Trophoblast cell (in vitro differentiated cells and primary cell): ENCODE measurements around the gene SUCLG2.

Experiments
- DNase-seq, 2 donors: peaks; one replicate each; pipeline ENCODE4 v3.0.0-alpha.2; 2016
- H2AFZ ChIP-seq: 2 replicates; pipeline ENCODE4 v1.6.1; 2013; ENCODE audit warnings: low read length, moderate library complexity, mild to moderate bottlenecking; ENCODE audit not compliant: insufficient read depth, poor library complexity
- H2AK5ac ChIP-seq: 2 replicates; pipeline ENCODE4 v1.6.1; 2013; ENCODE audit warnings: mild to moderate bottlenecking, low read length
- H2BK120ac ChIP-seq: 2 replicates; pipeline ENCODE4 v1.6.1; 2013; ENCODE audit warnings: low read length, mild to moderate bottlenecking, moderate library complexity; ENCODE audit not compliant: insufficient read depth, poor library complexity
- H2BK12ac ChIP-seq: 2 replicates; pipeline ENCODE4 v1.6.1; 2013; ENCODE audit warnings: mild to moderate bottlenecking, low read length, moderate library complexity
- H2BK5ac ChIP-seq: 2 replicates; pipeline ENCODE4 v1.6.1; 2013; ENCODE audit warnings: low read length, low read depth, moderate library complexity, mild to moderate bottlenecking; ENCODE audit not compliant: poor library complexity
- H3K14ac ChIP-seq: 2 replicates; pipeline ENCODE4 v1.6.1; 2013; ENCODE audit warnings: mild to moderate bottlenecking, low read length
- H3K18ac ChIP-seq: 2 replicates; pipeline ENCODE4 v1.6.1; 2013; ENCODE audit warnings: mild to moderate bottlenecking, low read length
- H3K23ac ChIP-seq: 2 replicates; pipeline ENCODE4 v1.6.1; 2013; ENCODE audit warnings: low read length
- H3K27ac ChIP-seq: 2 replicates; pipeline ENCODE4 v1.5.1; 2013; ENCODE audit warnings: low read depth, mild to moderate bottlenecking, inconsistent platforms, low read length, moderate library complexity
- H3K27me3 ChIP-seq: 2 replicates; pipeline ENCODE4 v1.6.1; 2013; ENCODE audit warnings: inconsistent platforms, mild to moderate bottlenecking, low read length, moderate library complexity; ENCODE audit not compliant: insufficient read depth
- H3K36me3 ChIP-seq, 2 experiments: 1 replicate in 1 of 2; 2 replicates in 1 of 2; pipeline ENCODE4 v1.6.1; 2013; ENCODE audit warnings: low read length in 2 of 2, mild to moderate bottlenecking in 2 of 2, moderate library complexity in 1 of 2; ENCODE audit not compliant: insufficient read depth in 2 of 2, control insufficient read depth in 1 of 2
- H3K4ac ChIP-seq: 2 replicates; pipeline ENCODE4 v1.6.1; 2013; ENCODE audit warnings: low read depth, mild to moderate bottlenecking, low read length, moderate library complexity
- H3K4me1 ChIP-seq, 2 experiments: 1 replicate in 1 of 2; 2 replicates in 1 of 2; pipeline ENCODE4 v1.6.1; 2013; ENCODE audit warnings: low read length in 2 of 2, mild to moderate bottlenecking in 2 of 2, moderate library complexity in 1 of 2; ENCODE audit not compliant: insufficient read depth in 2 of 2, control insufficient read depth in 1 of 2
- H3K4me2 ChIP-seq: 2 replicates; pipeline ENCODE4 v1.6.1; 2013; ENCODE audit warnings: inconsistent platforms, mild to moderate bottlenecking, low read length, moderate library complexity
- H3K4me3 ChIP-seq: 2 replicates; pipeline ENCODE4 v1.5.1; 2013; ENCODE audit warnings: mild to moderate bottlenecking, low read depth, low read length, inconsistent platforms
- H3K79me1 ChIP-seq: one replicate; pipeline ENCODE4 v1.6.1; 2013; ENCODE audit warnings: low read length
- H3K79me2 ChIP-seq: 2 replicates; pipeline ENCODE4 v1.6.1; 2013; ENCODE audit warnings: low read length, mild to moderate bottlenecking; ENCODE audit not compliant: control insufficient read depth, insufficient read depth, poor library complexity
- H3K9ac ChIP-seq: 2 replicates; pipeline ENCODE4 v1.6.1; 2013; ENCODE audit warnings: mild to moderate bottlenecking, low read length
- H3K9me3 ChIP-seq: 2 replicates; pipeline ENCODE4 v1.6.1; 2013; ENCODE audit warnings: low read depth, mild to moderate bottlenecking, control low read depth, inconsistent platforms, low read length; ENCODE audit not compliant: insufficient read depth
- H4K12ac ChIP-seq: 2 replicates; pipeline ENCODE4 v1.6.1; 2013; ENCODE audit warnings: low read depth, mild to moderate bottlenecking, low read length, moderate library complexity
- H4K8ac ChIP-seq: 2 replicates; pipeline ENCODE4 v1.6.1; 2013; ENCODE audit warnings: low read depth, mild to moderate bottlenecking, low read length, moderate library complexity
- H4K91ac ChIP-seq: one replicate; pipeline ENCODE4 v1.6.1; 2013; ENCODE audit warnings: low read depth, mild to moderate bottlenecking, low read length, moderate library complexity
- WGBS: extraction: QIAGEN DNeasy Blood & Tissue Kit; methylation state at CpG from one replicate; pipeline ENCODE4 v1.1.7; 2013; ENCODE audit warnings: missing lambda C conversion rate; ENCODE audit not compliant: insufficient read length, insufficient coverage; ENCODE audit errors: extremely low coverage; 5-methylcytosine and 5-hydroxymethylcytosine counted together

The SUCLG2 gene

DNA sequence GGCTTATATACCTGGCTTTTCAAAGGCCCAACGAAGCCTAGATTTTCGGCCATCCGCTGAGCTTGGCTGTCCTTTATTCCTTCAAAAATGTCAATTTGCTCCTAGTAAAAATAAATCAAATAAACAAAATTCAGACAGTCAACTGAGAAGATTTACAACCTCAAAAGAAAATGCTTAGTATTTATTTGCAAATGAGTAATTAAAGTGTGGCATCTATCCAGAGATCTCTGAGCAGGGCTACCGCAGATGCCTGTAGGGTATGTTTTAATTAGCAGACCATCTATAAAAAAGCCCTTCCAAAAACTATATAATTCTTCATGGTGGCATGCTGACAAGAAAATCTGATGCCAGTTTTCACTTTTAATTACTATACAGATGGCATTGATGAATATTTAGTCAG is 136.2 kb downstream of the SUCLG2 start:
- H3K79me2 ChIP-seq, result no peaks in the 10 kb centered on the region
- peaks cover 0 to 2% of the 10 kb centered on the region in 2 experiments for H3K36me3 ChIP-seq
- no peak overlapping the region for H2BK120ac ChIP-seq
- no peaks in the 10 kb centered on the region for H3K9me3 ChIP-seq
- no peak overlapping the region for H2BK12ac ChIP-seq
- H3K4me1 ChIP-seq, result peaks cover 0 to 5% of the 10 kb centered on the region in 2 experiments
- no peak overlapping the region for H3K9ac ChIP-seq
- H3K14ac ChIP-seq, result no peak overlapping the region
- H3K4ac ChIP-seq, result no peak overlapping the region
- H3K27me3 ChIP-seq, result no peaks in the 10 kb centered on the region
- H4K91ac ChIP-seq, result no peak overlapping the region
- no peak overlapping the region for H3K4me3 ChIP-seq
- no peak overlapping the region for H2AK5ac ChIP-seq
- no peak overlapping the region for H2BK5ac ChIP-seq
- H3K18ac ChIP-seq, result no peak overlapping the region
- H4K8ac ChIP-seq, result no peak overlapping the region
- no CpG with 5 or more reads among the region's 4 CpGs for WGBS
- no peak overlapping the region for H3K4me2 ChIP-seq
- H4K12ac ChIP-seq, result no peak overlapping the region
- DNase-seq, result no peak
- H2AFZ ChIP-seq, result no peak overlapping the region
- no peaks in the 10 kb centered on the region for H3K79me1 ChIP-seq
- no peak overlapping the region for H3K27ac ChIP-seq
- H3K23ac ChIP-seq, result no peak overlapping the region

GRCh38 chr3:67517781-67518180 is 136.6 kb downstream of the SUCLG2 start:
- Histone ChIP-seq H3K4me2 (no peak overlapping the region), H3K14ac (no peak overlapping the region), H3K9ac (no peak overlapping the region), H3K4me1 (peaks cover 0 to 5% of the 10 kb centered on the region in 2 experiments), H3K79me1 (no peaks in the 10 kb centered on the region), H3K36me3 (peaks cover 0 to 2% of the 10 kb centered on the region in 2 experiments), H3K4ac (no peak overlapping the region), H3K18ac (no peak overlapping the region), H3K23ac (no peak overlapping the region), H3K4me3 (no peak overlapping the region), H3K79me2 (no peaks in the 10 kb centered on the region), H4K91ac (no peak overlapping the region), H3K9me3 (no peaks in the 10 kb centered on the region), H2BK120ac (no peak overlapping the region), H2AK5ac (no peak overlapping the region), H2AFZ (no peak overlapping the region), H4K8ac (no peak overlapping the region), H4K12ac (no peak overlapping the region), H2BK5ac (no peak overlapping the region), H2BK12ac (no peak overlapping the region), H3K27ac (no peak overlapping the region), H3K27me3 (no peaks in the 10 kb centered on the region)
- no CpG with 5 or more reads among the region's 2 CpGs for WGBS
- DNase-seq, result no peak

GRCh38 chr3:67516496-67516895 is 137.9 kb downstream of the SUCLG2 start:
- H2BK12ac ChIP-seq, result no peak overlapping the region
- no peak overlapping the region for H3K27ac ChIP-seq
- H3K4me1 ChIP-seq, result peaks cover 0 to 5% of the 10 kb centered on the region in 2 experiments
- H3K9me3 ChIP-seq, result no peaks in the 10 kb centered on the region
- H2BK5ac ChIP-seq, result no peak overlapping the region
- no peak overlapping the region for H2AK5ac ChIP-seq
- H4K8ac ChIP-seq, result no peak overlapping the region
- no peak overlapping the region for H3K4ac ChIP-seq
- H3K79me2 ChIP-seq, result no peaks in the 10 kb centered on the region
- WGBS, result no CpG with 5 or more reads among the region's 2 CpGs
- no peak overlapping the region for H3K23ac ChIP-seq
- H3K18ac ChIP-seq, result no peak overlapping the region
- H3K27me3 ChIP-seq, result no peaks in the 10 kb centered on the region
- no peak overlapping the region for H3K9ac ChIP-seq
- no peak for DNase-seq
- no peak overlapping the region for H4K12ac ChIP-seq
- H3K4me2 ChIP-seq, result no peak overlapping the region
- H2AFZ ChIP-seq, result no peak overlapping the region
- H4K91ac ChIP-seq, result no peak overlapping the region
- H3K4me3 ChIP-seq, result no peak overlapping the region
- H3K79me1 ChIP-seq, result no peaks in the 10 kb centered on the region
- H3K14ac ChIP-seq, result no peak overlapping the region
- H3K36me3 ChIP-seq, result peaks cover 0 to 2% of the 10 kb centered on the region in 2 experiments
- H2BK120ac ChIP-seq, result no peak overlapping the region

DNA sequence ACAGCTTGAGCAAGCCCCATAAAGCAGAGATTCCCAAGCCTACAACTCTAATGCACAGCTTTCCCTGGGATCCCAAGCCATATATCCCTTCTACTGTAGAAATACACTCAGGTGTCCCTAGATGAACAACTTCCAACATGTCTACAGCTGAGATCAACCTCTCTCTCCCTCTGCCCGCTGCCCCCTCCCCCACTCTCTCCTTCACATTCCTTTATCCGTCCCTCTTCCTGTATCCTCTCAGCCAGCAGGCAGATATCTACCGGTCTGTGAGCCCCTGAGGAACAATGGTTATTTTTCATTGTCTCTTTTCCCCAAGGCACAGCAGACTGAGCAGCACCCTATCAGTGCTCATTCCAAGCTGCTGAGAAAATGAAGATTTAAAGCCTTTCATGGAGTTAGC is 138.6 kb downstream of the SUCLG2 start:
- H3K79me1 ChIP-seq, result no peaks in the 10 kb centered on the region
- no peak overlapping the region for H4K12ac ChIP-seq
- no peak for DNase-seq
- H3K79me2 ChIP-seq, result no peaks in the 10 kb centered on the region
- no peak overlapping the region for H4K91ac ChIP-seq
- H3K14ac ChIP-seq, result no peak overlapping the region
- H4K8ac ChIP-seq, result no peak overlapping the region
- no peak overlapping the region for H3K9ac ChIP-seq
- H3K4me3 ChIP-seq, result no peak overlapping the region
- no peak overlapping the region for H3K18ac ChIP-seq
- no peak overlapping the region for H3K27ac ChIP-seq
- no peak overlapping the region for H3K4ac ChIP-seq
- H3K27me3 ChIP-seq, result no peaks in the 10 kb centered on the region
- no peak overlapping the region for H2BK120ac ChIP-seq
- no CpG with 5 or more reads among the region's 3 CpGs for WGBS
- no peak overlapping the region for H2BK5ac ChIP-seq
- H3K9me3 ChIP-seq, result no peaks in the 10 kb centered on the region
- H2AFZ ChIP-seq, result no peak overlapping the region
- H2BK12ac ChIP-seq, result no peak overlapping the region
- no peak overlapping the region for H2AK5ac ChIP-seq
- H3K4me1 ChIP-seq, result peaks cover 0 to 5% of the 10 kb centered on the region in 2 experiments
- peaks cover 0 to 2% of the 10 kb centered on the region in 2 experiments for H3K36me3 ChIP-seq
- H3K4me2 ChIP-seq, result peak overlapping the region; percentile 12
- no peak overlapping the region for H3K23ac ChIP-seq
